Smooth muscle cell (in vitro differentiated cells): ENCODE measurements around the gene RASGRP1. TPM values are rescaled to one million over a fixed set of nuclear protein-coding genes. Genes with fewer than 3 reads are reported as not detected.
A peak's percentile ranks its signal among the peaks of the same experiment; 100 is the strongest.

Experiments used
- DNase-seq: peaks from one replicate; lab custom pipeline; 2025; ENCODE audit not compliant: unreplicated experiment; lab: John Stamatoyannopoulos, UW
- H2AFZ ChIP-seq: fragments of 200-600 bp; sonication (generic); 2 replicates; pipeline ENCODE4 v1.6.0; 2016; ENCODE audit warnings: antibody characterized with exemption, low read depth, mild to moderate bottlenecking
- H3F3A ChIP-seq: fragments of 200-600 bp; sonication (generic); 2 replicates; pipeline ENCODE4 v1.6.0; 2017; ENCODE audit warnings: antibody characterized with exemption, low read depth
- H3K27ac ChIP-seq: fragments of 200-600 bp; sonication (generic); 2 replicates; pipeline ENCODE4 v1.5.1; 2016; ENCODE audit warnings: low read depth, mild to moderate bottlenecking
- H3K27me3 ChIP-seq: fragments of 200-600 bp; sonication (generic); 2 replicates; pipeline ENCODE4 v1.6.1; 2016; ENCODE audit warnings: low read depth, mild to moderate bottlenecking
- H3K36me3 ChIP-seq: fragments of 200-600 bp; sonication (generic); 2 replicates; pipeline ENCODE4 v1.5.1; 2016; ENCODE audit warnings: low read depth
- H3K4me1 ChIP-seq: fragments of 200-600 bp; sonication (generic); 2 replicates; pipeline ENCODE4 v1.5.1; 2016; ENCODE audit warnings: low read depth
- H3K4me2 ChIP-seq: fragments of 200-600 bp; sonication (generic); 2 replicates; pipeline ENCODE4 v1.6.0; 2016; ENCODE audit warnings: mild to moderate bottlenecking
- H3K4me3 ChIP-seq: fragments of 200-600 bp; sonication (generic); 2 replicates; pipeline ENCODE4 v1.5.1; 2016; ENCODE audit warnings: mild to moderate bottlenecking
- H3K79me2 ChIP-seq: fragments of 200-600 bp; sonication (generic); 2 replicates; pipeline ENCODE4 v1.6.0; 2016; ENCODE audit warnings: low read depth, mild to moderate bottlenecking
- H3K9ac ChIP-seq: fragments of 200-600 bp; sonication (generic); 2 replicates; pipeline ENCODE4 v1.6.0; 2016; ENCODE audit warnings: low read depth
- H3K9me3 ChIP-seq: fragments of 200-600 bp; sonication (generic); replicated peaks from 2 replicates; pipeline ENCODE4 v1.5.1; 2016; ENCODE audit warnings: low read depth
- H4K20me1 ChIP-seq: fragments of 200-600 bp; sonication (generic); 2 replicates; pipeline ENCODE4 v1.6.0; 2016; ENCODE audit warnings: low read depth
- CTCF ChIP-seq: fragments of 200-600 bp; sonication (generic); IDR thresholded peaks from 2 replicates; pipeline ENCODE4 v1.5.1; 2017; ENCODE audit warnings: borderline replicate concordance, mild to moderate bottlenecking, antibody characterized with exemption; ENCODE audit not compliant: insufficient read depth, poor library complexity, severe bottlenecking
- WGBS: methylation state at CpG from one replicate; pipeline ENCODE4 v1.1.7; 2016; ENCODE audit warnings: low lambda C conversion rate; 5-methylcytosine and 5-hydroxymethylcytosine counted together
- polyA plus RNA-seq: library from polyadenylated mRNA; unstranded; fragments of >200 nt; fragmentation: Nextera tagmentation; extraction: Ambion mirVana; gene quantifications from 2 replicates; pipeline ENCODE4 v1.2.1, GENCODE V29; 2016
- total RNA-seq: library from RNA; depleted of rRNA; stranded (reverse); fragments of >200 nt; gene quantifications from 2 replicates; pipeline ENCODE4 v1.2.3, GENCODE V29; 2014

RASGRP1 gene
- total and polyA plus RNA-seq, 2 experiments from 2014 or later, result 0.97 to 10.0 TPM

DNA sequence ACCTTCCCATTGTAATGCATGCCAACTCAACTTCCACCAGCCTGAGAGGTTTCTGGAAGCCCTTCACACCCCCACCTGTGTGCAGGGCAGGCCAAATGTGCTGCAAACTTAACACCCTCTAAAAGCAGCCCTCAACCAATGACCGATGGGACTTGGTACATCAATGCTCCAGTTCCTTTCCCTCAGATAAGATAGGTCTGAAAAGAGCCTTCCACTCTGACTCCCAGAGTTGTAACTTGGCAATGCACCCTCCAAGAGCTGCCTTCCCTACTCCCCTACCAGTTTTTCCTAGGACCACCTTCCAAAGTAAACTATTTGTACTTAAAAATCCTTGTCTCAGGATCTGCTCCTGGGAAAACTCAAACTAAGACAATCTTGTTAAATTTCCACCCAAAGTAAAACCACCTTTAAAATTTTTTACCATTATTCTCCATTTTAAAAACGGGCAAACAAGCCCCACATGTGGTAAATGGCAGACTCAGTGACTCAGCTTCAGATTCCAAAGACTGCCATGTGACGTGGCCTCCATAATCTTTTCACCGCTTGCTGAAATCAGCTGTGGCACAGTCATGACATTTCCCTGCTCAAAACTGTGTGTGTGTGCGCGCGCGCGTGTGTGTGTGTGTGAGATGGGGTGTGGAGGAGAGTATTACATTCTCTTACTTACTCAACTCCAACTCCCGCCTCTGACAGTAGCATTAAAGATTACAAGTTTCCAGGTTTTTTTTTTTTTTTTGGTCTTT lies 17.2 kb downstream of the RASGRP1 start:
- no peak overlapping the region for H3K4me3 ChIP-seq

GRCh38 chr15:38545179-38545578 lies 19.4 kb downstream of the RASGRP1 start:
- Histone ChIP-seq H3K27me3 (no peaks in the 10 kb centered on the region), H3K79me2 (no peaks in the 10 kb centered on the region), H3K4me3 (no peak overlapping the region), H3K9me3 (no peaks in the 10 kb centered on the region), H3K4me2 (no peak overlapping the region), H2AFZ (no peak overlapping the region), H3K27ac (no peak overlapping the region), H3F3A (peaks cover 2% of the 10 kb centered on the region), H3K4me1 (no peaks in the 10 kb centered on the region), H3K9ac (no peak overlapping the region), H4K20me1 (no peaks in the 10 kb centered on the region), H3K36me3 (no peaks in the 10 kb centered on the region)
- WGBS, result 95% methylated on average over 2 of the region's 2 CpGs
- no peak for DNase-seq
- no peak for TF ChIP-seq CTCF

More for the DNA sequence above, 17.2 kb downstream of the RASGRP1 start:
- H3K9me3 ChIP-seq, result no peaks in the 10 kb centered on the region
- no peak overlapping the region for H2AFZ ChIP-seq
- H3K4me1 ChIP-seq, result no peaks in the 10 kb centered on the region
- no peaks in the 10 kb centered on the region for H3K36me3 ChIP-seq
- no peaks in the 10 kb centered on the region for H4K20me1 ChIP-seq
- WGBS, result 64% methylated on average over 10 of the region's 10 CpGs
- no peak for DNase-seq
- no peak overlapping the region for H3K4me2 ChIP-seq
- no peak overlapping the region for H3K9ac ChIP-seq
- TF ChIP-seq CTCF, result no peak
- peak overlapping the region; percentile 45 for H3K27ac ChIP-seq
- H3K27me3 ChIP-seq, result no peaks in the 10 kb centered on the region
- no peaks in the 10 kb centered on the region for H3F3A ChIP-seq
- no peaks in the 10 kb centered on the region for H3K79me2 ChIP-seq

- DNase-seq, result no peak
- Histone ChIP-seq H3K27ac (no peak overlapping the region), H2AFZ (no peak overlapping the region), H3K36me3 (no peaks in the 10 kb centered on the region), H3K4me1 (no peaks in the 10 kb centered on the region), H3K9ac (no peak overlapping the region), H4K20me1 (no peaks in the 10 kb centered on the region), H3K9me3 (no peaks in the 10 kb centered on the region), H3K4me2 (no peak overlapping the region), H3F3A (peaks cover 3% of the 10 kb centered on the region), H3K4me3 (no peak overlapping the region), H3K27me3 (no peaks in the 10 kb centered on the region), H3K79me2 (no peaks in the 10 kb centered on the region)
- TF ChIP-seq CTCF, result no peak
- WGBS, result 79% methylated on average over 7 of the region's 7 CpGs
These were observed 23.6 kb downstream of the RASGRP1 start for GRCh38 chr15:38541026-38541425.

- no peaks in the 10 kb centered on the region for H4K20me1 ChIP-seq
- H3K4me2 ChIP-seq, result no peak overlapping the region
- H3K9me3 ChIP-seq, result no peaks in the 10 kb centered on the region
- H3K27ac ChIP-seq, result peak overlapping the region; percentile 41
- no peak for DNase-seq
- H3K79me2 ChIP-seq, result no peaks in the 10 kb centered on the region
- H2AFZ ChIP-seq, result peak overlapping the region; percentile 21
- H3K9ac ChIP-seq, result no peak overlapping the region
- H3K4me3 ChIP-seq, result no peak overlapping the region
- TF ChIP-seq CTCF, result no peak
- H3K27me3 ChIP-seq, result no peaks in the 10 kb centered on the region
- peaks cover 3% of the 10 kb centered on the region for H3F3A ChIP-seq
- H3K36me3 ChIP-seq, result no peaks in the 10 kb centered on the region
- no peaks in the 10 kb centered on the region for H3K4me1 ChIP-seq
- WGBS, result 69% methylated on average over 1 of the region's 1 CpG
These were observed 24.1 kb downstream of the RASGRP1 start for GRCh38 chr15:38540510-38540909.
